Measurements from ENCODE around the gene TAS2R1.

GRCh38 chr5:9653811-9654210 is 23.7 kb upstream of the TAS2R1 start:
- TF ChIP-seq EZH2phosphoT487 (IDR thresholded peaks at IDR 0.05) (no peak), EZH2 (IDR thresholded peaks at IDR 0.05) (no peak)
- TF ChIP-seq, protein P1, sequence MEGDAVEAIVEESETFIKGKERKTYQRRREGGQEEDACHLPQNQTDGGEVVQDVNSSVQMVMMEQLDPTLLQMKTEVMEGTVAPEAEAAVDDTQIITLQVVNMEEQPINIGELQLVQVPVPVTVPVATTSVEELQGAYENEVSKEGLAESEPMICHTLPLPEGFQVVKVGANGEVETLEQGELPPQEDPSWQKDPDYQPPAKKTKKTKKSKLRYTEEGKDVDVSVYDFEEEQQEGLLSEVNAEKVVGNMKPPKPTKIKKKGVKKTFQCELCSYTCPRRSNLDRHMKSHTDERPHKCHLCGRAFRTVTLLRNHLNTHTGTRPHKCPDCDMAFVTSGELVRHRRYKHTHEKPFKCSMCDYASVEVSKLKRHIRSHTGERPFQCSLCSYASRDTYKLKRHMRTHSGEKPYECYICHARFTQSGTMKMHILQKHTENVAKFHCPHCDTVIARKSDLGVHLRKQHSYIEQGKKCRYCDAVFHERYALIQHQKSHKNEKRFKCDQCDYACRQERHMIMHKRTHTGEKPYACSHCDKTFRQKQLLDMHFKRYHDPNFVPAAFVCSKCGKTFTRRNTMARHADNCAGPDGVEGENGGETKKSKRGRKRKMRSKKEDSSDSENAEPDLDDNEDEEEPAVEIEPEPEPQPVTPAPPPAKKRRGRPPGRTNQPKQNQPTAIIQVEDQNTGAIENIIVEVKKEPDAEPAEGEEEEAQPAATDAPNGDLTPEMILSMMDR (IDR thresholded peaks at IDR 0.05), result no peak

Data from neural progenitor cell (in vitro differentiated cells).